Esophagus mucosa (tissue), 1 donor: ENCODE measurements around the gene CDKAL1. TPM values are rescaled to one million over a fixed set of nuclear protein-coding genes. Genes with fewer than 3 reads are reported as not detected.
A peak's percentile ranks its signal among the peaks of the same experiment; 100 is the strongest.
"Not testable (repeated sequence)": the region's sequence is repeated elsewhere in the genome, so short reads cannot be mapped to it uniquely, and the experiment has no call there.

Experiments used
- ATAC-seq: fragments of 200-7000 bp; cut with Tn5 transposase; one replicate; pipeline ENCODE4 v1.9.1; 2020
- total RNA-seq: library from RNA; stranded (reverse); gene quantifications from one replicate; pipeline ENCODE4 v1.2.4, GENCODE V29; 2023
- donor health status: DM: yes; HTN: yes; CAD: no.

CDKAL1 gene
- total RNA-seq, 1 donor from 2014 or later = 8.2 TPM

- ATAC-seq = no peak
Measured at GRCh38 chr6:20599302-20600051, 65.2 kb downstream of the CDKAL1 start.

GRCh38 chr6:20600831-20601230 is 66.6 kb downstream of the CDKAL1 start:
- peak; percentile 36 for ATAC-seq

- ATAC-seq = no peak
Measured at GRCh38 chr6:20604159-20604558, 69.9 kb downstream of the CDKAL1 start.

GRCh38 chr6:20605061-20605460 is 70.8 kb downstream of the CDKAL1 start:
- no peak for ATAC-seq

- peak; percentile 31 for ATAC-seq
Measured at GRCh38 chr6:20605581-20605980, 71.3 kb downstream of the CDKAL1 start.

GRCh38 chr6:20606831-20607230 is 72.6 kb downstream of the CDKAL1 start:
- ATAC-seq = no peak

- ATAC-seq = no peak
Measured at GRCh38 chr6:20608356-20608755, 74.1 kb downstream of the CDKAL1 start.

- no peak for ATAC-seq
Measured at GRCh38 chr6:20608905-20609304, 74.6 kb downstream of the CDKAL1 start.

- not testable (repeated sequence) for ATAC-seq
Measured at GRCh38 chr6:20609924-20610323, 75.7 kb downstream of the CDKAL1 start.

GRCh38 chr6:20610636-20611370 is 76.5 kb downstream of the CDKAL1 start:
- no peak for ATAC-seq

- ATAC-seq = not testable (repeated sequence)
Measured at GRCh38 chr6:20617537-20617936, 83.3 kb downstream of the CDKAL1 start.

- ATAC-seq = no peak
Measured at GRCh38 chr6:20620043-20620442, 85.8 kb downstream of the CDKAL1 start.

GRCh38 chr6:20623761-20624160 is 89.5 kb downstream of the CDKAL1 start:
- ATAC-seq = no peak

GRCh38 chr6:20626165-20626564 is 91.9 kb downstream of the CDKAL1 start:
- ATAC-seq = no peak

- ATAC-seq = no peak
Measured at GRCh38 chr6:20629509-20629908, 95.3 kb downstream of the CDKAL1 start.

GRCh38 chr6:20630136-20630535 is 95.9 kb downstream of the CDKAL1 start:
- ATAC-seq = no peak

GRCh38 chr6:20630617-20631548 is 96.6 kb downstream of the CDKAL1 start:
- ATAC-seq = peak; percentile 91

GRCh38 chr6:20631549-20631924 is 97.3 kb downstream of the CDKAL1 start:
- peak; percentile 65 for ATAC-seq

- ATAC-seq = no peak
Measured at GRCh38 chr6:20632696-20633095, 98.4 kb downstream of the CDKAL1 start.

GRCh38 chr6:20633566-20634340 is 99.5 kb downstream of the CDKAL1 start:
- no peak for ATAC-seq

- no peak for ATAC-seq
Measured at GRCh38 chr6:20639161-20639560, 104.9 kb downstream of the CDKAL1 start.

- no peak for ATAC-seq
Measured at GRCh38 chr6:20640181-20640580, 105.9 kb downstream of the CDKAL1 start.
